NCI-H2029 treated with DMSO at 0.1 percent for 48 hours (cell line): ENCODE data around the gene RAB31.

Source experiments
- DNase-seq: peaks from one replicate; lab custom pipeline; 2025; lab: John Stamatoyannopoulos, UW

RAB31 gene

GRCh38 chr18:9820719-9821118, 112.6 kb downstream of the RAB31 start:
- no peak for DNase-seq

- no peak for DNase-seq
Measured at GRCh38 chr18:9822587-9823185, 114.6 kb downstream of the RAB31 start.

- no peak for DNase-seq
Measured at GRCh38 chr18:9823805-9824473, 115.8 kb downstream of the RAB31 start.

GRCh38 chr18:9824474-9824832, 116.4 kb downstream of the RAB31 start:
- no peak for DNase-seq

- DNase-seq: no peak
Measured at GRCh38 chr18:9824952-9825371, 116.9 kb downstream of the RAB31 start.

- peak; percentile 40 for DNase-seq
Measured at GRCh38 chr18:9825571-9826073, 117.5 kb downstream of the RAB31 start.

GRCh38 chr18:9826685-9827084, 118.6 kb downstream of the RAB31 start:
- DNase-seq: no peak

GRCh38 chr18:9827211-9827792, 119.2 kb downstream of the RAB31 start:
- DNase-seq: no peak

GRCh38 chr18:9827793-9828505, 119.8 kb downstream of the RAB31 start:
- no peak for DNase-seq

GRCh38 chr18:9828506-9829396, 120.7 kb downstream of the RAB31 start:
- DNase-seq: no peak

- DNase-seq: no peak
Measured at GRCh38 chr18:9829397-9829712, 121.3 kb downstream of the RAB31 start.

- no peak for DNase-seq
Measured at GRCh38 chr18:9831036-9831722, 123.1 kb downstream of the RAB31 start.

- no peak for DNase-seq
Measured at GRCh38 chr18:9831723-9832199, 123.7 kb downstream of the RAB31 start.

- no peak for DNase-seq
Measured at GRCh38 chr18:9832871-9833270, 124.8 kb downstream of the RAB31 start.

GRCh38 chr18:9834551-9834950, 126.5 kb downstream of the RAB31 start:
- DNase-seq: no peak

- peak; percentile 17 for DNase-seq
Measured at GRCh38 chr18:9835113-9835755, 127.1 kb downstream of the RAB31 start.

GRCh38 chr18:9835825-9836224, 127.7 kb downstream of the RAB31 start:
- DNase-seq: no peak

- peak; percentile 88 for DNase-seq
Measured at GRCh38 chr18:9838144-9838877, 130.2 kb downstream of the RAB31 start.

- DNase-seq: no peak
Measured at GRCh38 chr18:9839211-9839610, 131.1 kb downstream of the RAB31 start.

- DNase-seq: no peak
Measured at GRCh38 chr18:9839853-9840252, 131.8 kb downstream of the RAB31 start.
